ENCODE data around the gene CAMK1G. TPM values are rescaled to one million over a fixed set of nuclear protein-coding genes. Genes with fewer than 3 reads are reported as not detected.
A peak's percentile ranks its signal among the peaks of the same experiment; 100 is the strongest.

The CAMK1G gene
- total and polyA plus RNA-seq, 9 donors = 7.6 to 20.2 (median 12.0) TPM

DNA sequence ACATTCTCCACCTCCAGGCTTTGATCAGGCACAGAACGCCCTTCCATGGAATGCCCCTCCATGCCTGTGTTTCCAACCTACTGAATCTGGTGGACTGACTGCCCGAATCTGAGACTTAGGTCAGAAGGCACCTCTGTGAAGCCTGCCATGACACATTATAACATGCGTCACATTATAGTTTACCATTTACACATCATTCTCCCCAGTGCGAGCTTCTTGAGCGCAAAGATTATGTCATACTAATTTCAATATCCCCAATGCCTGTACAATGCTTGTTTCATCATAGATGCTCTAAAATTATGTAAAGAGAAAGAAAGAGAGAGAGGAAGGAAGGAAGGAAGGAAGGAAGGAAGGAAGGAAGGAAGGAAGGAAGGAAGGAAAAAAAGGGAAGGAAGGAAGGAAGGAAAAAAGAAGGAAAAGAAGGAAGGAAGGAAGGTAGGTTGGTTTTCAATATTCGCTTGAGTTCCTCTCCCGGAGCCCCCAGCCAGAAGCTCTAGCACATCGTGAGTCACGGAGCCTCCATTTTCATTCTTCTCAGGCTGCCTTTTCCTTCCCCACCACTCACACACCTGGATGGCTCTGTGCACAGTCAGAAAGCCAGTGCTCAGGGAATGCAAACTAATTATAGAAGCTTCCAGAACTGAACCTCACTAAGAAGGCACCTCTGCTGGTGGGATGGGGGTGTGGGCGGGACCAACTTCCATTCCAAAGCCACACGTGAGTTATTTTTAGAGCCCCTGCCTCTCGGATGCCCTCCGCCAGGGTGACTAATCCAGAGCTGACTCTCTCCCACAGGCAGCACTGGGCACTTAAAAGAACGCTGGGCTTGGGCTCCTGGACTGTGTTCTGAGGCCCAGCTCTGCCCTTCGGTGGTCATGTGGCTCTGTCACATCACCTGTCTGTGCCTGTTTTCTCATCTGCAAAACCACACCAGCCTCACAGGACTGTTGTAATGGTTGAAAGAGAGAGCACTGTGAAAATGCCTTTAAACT, 41.3 kb downstream of the CAMK1G start:
- H3K9me3 ChIP-seq = no peaks in the 10 kb centered on the region
- H3K27ac ChIP-seq = no peak overlapping the region
- WGBS, 3 donors = 79 to 85% (median 81%) methylated on average over 15 of the region's 15 CpGs
- H3K36me3 ChIP-seq = no peaks in the 10 kb centered on the region
- no peak overlapping the region for H3K4me3 ChIP-seq
- H3K4me1 ChIP-seq (ENCODE audit: insufficient read depth) = peaks cover 27% of the 10 kb centered on the region
- intact Hi-C loops (cut with DNase I) = loop anchor here in 2 of 4 donors (5.0 to 10.0 kb wide), 5 partner anchors 33 to 122 kb away; no protein-coding TSS in a partner anchor
- H3K27me3 ChIP-seq = no peaks in the 10 kb centered on the region
- TF ChIP-seq, protein P1, sequence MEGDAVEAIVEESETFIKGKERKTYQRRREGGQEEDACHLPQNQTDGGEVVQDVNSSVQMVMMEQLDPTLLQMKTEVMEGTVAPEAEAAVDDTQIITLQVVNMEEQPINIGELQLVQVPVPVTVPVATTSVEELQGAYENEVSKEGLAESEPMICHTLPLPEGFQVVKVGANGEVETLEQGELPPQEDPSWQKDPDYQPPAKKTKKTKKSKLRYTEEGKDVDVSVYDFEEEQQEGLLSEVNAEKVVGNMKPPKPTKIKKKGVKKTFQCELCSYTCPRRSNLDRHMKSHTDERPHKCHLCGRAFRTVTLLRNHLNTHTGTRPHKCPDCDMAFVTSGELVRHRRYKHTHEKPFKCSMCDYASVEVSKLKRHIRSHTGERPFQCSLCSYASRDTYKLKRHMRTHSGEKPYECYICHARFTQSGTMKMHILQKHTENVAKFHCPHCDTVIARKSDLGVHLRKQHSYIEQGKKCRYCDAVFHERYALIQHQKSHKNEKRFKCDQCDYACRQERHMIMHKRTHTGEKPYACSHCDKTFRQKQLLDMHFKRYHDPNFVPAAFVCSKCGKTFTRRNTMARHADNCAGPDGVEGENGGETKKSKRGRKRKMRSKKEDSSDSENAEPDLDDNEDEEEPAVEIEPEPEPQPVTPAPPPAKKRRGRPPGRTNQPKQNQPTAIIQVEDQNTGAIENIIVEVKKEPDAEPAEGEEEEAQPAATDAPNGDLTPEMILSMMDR (IDR thresholded peaks at IDR 0.05) = no peak
- TF ChIP-seq POLR2A (IDR thresholded peaks at IDR 0.05) (no peak), EP300 (IDR thresholded peaks at IDR 0.05) (no peak)
- no peak for DNase-seq

GRCh38 chr1:209625791-209626285, 42.3 kb downstream of the CAMK1G start:
- Histone ChIP-seq H3K36me3 (no peaks in the 10 kb centered on the region), H3K4me1 (ENCODE audit: insufficient read depth) (peaks cover 23% of the 10 kb centered on the region), H3K4me3 (no peak overlapping the region), H3K27ac (peak overlapping the region in 1 of 2 donors; percentile 43), H3K9me3 (no peaks in the 10 kb centered on the region), H3K27me3 (no peaks in the 10 kb centered on the region)
- intact Hi-C loops (cut with DNase I) = loop anchor here in 2 of 4 donors (5.0 to 10.0 kb wide), 3 partner anchors 34 to 59 kb away; no protein-coding TSS in a partner anchor
- no peak for DNase-seq
- TF ChIP-seq POLR2A (IDR thresholded peaks at IDR 0.05) (no peak), EP300 (IDR thresholded peaks at IDR 0.05) (no peak)
- TF ChIP-seq, protein P1 (IDR thresholded peaks at IDR 0.05) = no peak
- WGBS, 3 donors = 74 to 85% (median 74%) methylated on average over 18 of the region's 18 CpGs

GRCh38 chr1:209626346-209627026, 43.0 kb downstream of the CAMK1G start:
- no peak for TF ChIP-seq EP300 (IDR thresholded peaks at IDR 0.05)
- 91 to 93% (median 91%) methylated on average over 19 of the region's 19 CpGs for WGBS, 3 donors
- DNase-seq = no peak
- peaks cover 18% of the 10 kb centered on the region for H3K4me1 ChIP-seq (ENCODE audit: insufficient read depth)
- H3K36me3 ChIP-seq = no peaks in the 10 kb centered on the region
- no peak overlapping the region for H3K4me3 ChIP-seq
- intact Hi-C loops (cut with DNase I) = loop anchor here in 2 of 4 donors (5.0 to 10.0 kb wide), 3 partner anchors 34 to 58 kb away; no protein-coding TSS in a partner anchor
- no peaks in the 10 kb centered on the region for H3K27me3 ChIP-seq
- no peaks in the 10 kb centered on the region for H3K9me3 ChIP-seq
- peak overlapping the region in 1 of 2 donors; percentile 43 for H3K27ac ChIP-seq

DNA sequence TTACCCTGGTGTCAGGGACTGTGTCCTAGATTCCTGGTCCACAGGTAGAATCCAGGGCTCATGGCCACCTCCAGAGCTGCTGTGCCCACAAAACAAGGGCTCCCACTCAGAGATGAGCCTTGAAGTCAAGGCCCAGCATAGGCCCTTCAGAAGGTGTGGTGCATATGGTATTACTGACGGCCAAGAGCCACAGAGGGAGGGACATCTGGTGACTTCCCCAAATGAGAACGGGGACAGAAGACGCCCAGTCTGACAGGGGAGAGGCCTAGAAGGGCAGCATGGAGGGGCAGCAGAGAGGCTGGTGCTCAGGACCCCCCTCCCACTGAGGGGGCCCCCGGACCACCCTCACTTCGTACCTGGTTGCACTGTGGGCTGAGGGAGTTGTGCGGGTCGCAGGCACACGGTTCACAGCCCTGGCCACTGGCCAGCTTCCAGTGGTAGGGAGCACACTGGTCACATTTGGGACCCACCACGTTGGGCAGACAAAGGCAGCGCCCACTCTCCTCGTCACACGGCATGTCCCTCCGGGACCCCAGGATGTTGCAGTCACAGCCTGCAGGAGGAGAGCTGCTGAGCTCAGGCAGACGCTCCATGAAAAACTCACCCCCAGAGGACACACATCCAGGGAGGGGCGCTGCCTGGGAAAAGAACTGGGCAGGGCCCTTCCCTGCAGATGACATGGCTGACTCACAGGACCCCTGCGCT, 43.7 kb downstream of the CAMK1G start:
- Histone ChIP-seq H3K4me1 (ENCODE audit: insufficient read depth) (peaks cover 12% of the 10 kb centered on the region), H3K27me3 (no peaks in the 10 kb centered on the region), H3K36me3 (no peaks in the 10 kb centered on the region), H3K9me3 (no peaks in the 10 kb centered on the region), H3K4me3 (no peak overlapping the region), H3K27ac (no peak overlapping the region)
- TF ChIP-seq POLR2A (IDR thresholded peaks at IDR 0.05) (no peak), EP300 (IDR thresholded peaks at IDR 0.05) (no peak)
- TF ChIP-seq, protein P1 (IDR thresholded peaks at IDR 0.05) = no peak
- intact Hi-C loops (cut with DNase I) = loop anchor here in 2 of 4 donors (5.0 to 10.0 kb wide), 3 partner anchors 35 to 58 kb away; no protein-coding TSS in a partner anchor
- peak in 2 of 5 donors; percentile 51 to 52 for DNase-seq
- WGBS, 3 donors = 50 to 65% (median 53%) methylated on average over 14 to 16 of the region's 16 CpGs

All from ovary (tissue), 9 donors.